Activated CD4-positive, alpha-beta T cell treated with anti-CD3 and anti-CD28 coated beads, Interleukin-2, amount 10 ng/mL, durations not matched to agents 24 days and 14 days (primary cell): ENCODE data around the gene DNASE1. TPM values are rescaled to one million over a fixed set of nuclear protein-coding genes. Genes with fewer than 3 reads are reported as not detected.
"Not testable (repeated sequence)": the region's sequence is repeated elsewhere in the genome, so short reads cannot be mapped to it uniquely, and the experiment has no call there.

ENCODE experiments used
- DNase-seq: peaks from one replicate; pipeline ENCODE4 v3.0.0; 2022
- H3K27ac Mint-ChIP-seq: one replicate; pipeline ENCODE4 v1.8.0; 2022; ENCODE audit warnings: mild to moderate bottlenecking, mixed read lengths
- H3K27me3 Mint-ChIP-seq: one replicate; pipeline ENCODE4 v1.8.0; 2022; ENCODE audit warnings: mixed read lengths
- H3K36me3 Mint-ChIP-seq: one replicate; pipeline ENCODE4 v1.8.0; 2022; ENCODE audit warnings: low read depth, mild to moderate bottlenecking, mixed read lengths
- H3K4me1 Mint-ChIP-seq: one replicate; pipeline ENCODE4 v1.8.0; 2021; ENCODE audit warnings: mixed read lengths
- H3K4me3 Mint-ChIP-seq: one replicate; pipeline ENCODE4 v1.8.0; 2022; ENCODE audit warnings: mild to moderate bottlenecking, moderate library complexity, mixed read lengths
- H3K9me3 Mint-ChIP-seq: one replicate; pipeline ENCODE4 v1.8.0; 2021; ENCODE audit warnings: mixed read lengths
- intact Hi-C: fragments of 100-400 bp; cut with micrococcal nuclease; formaldehyde crosslinking; loops from one replicate; pipeline ENCODE4 v1.15.1; 2023
- total RNA-seq: library from RNA; stranded (reverse); gene quantifications from 2 replicates; pipeline ENCODE4 v1.2.3, GENCODE V29; 2022

Gene DNASE1
- total RNA-seq, 1 donor from 2014 or later: 11.0 TPM

GRCh38 chr16:3646348-3646920 lies 8.1 kb upstream of the DNASE1 start:
- intact Hi-C loops: no loop called here
- DNase-seq: no peak
- Mint-ChIP-seq H3K4me1 (peaks cover 2% of the 10 kb centered on the region), H3K27me3 (no peaks in the 10 kb centered on the region), H3K36me3 (peaks cover 5% of the 10 kb centered on the region), H3K4me3 (no peak overlapping the region), H3K27ac (no peak overlapping the region), H3K9me3 (no peaks in the 10 kb centered on the region)

DNA sequence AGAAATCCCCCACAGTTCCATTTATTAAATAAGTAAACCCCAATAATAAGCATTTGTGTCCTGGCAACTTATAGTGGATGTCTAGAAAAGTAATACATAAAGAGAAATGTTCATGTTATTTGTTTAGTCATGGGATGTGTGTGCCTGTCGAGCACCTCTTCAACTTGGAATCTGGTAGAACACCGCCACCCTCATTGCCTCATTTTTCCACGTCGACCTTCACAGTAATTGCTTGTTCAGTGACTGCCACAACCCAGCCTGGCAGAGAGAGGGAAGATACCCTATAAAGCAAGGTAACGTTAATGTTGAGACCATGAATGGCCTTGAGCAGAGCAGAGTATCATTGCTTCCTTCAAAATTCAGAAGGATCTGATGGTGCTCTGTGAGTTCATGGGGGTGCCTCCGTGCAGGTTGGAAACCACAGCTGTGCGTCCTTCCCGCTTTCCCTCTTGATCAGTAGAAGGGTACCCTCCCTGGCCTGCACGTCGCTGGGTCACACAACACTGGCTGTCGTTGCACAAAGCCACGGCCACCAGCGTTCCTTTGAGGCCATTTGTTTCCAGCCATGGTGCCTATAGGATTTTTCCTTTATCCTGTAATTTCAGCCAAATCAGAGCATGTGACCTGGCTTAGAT lies 3.7 kb upstream of the DNASE1 start:
- H3K27me3 Mint-ChIP-seq: no peaks in the 10 kb centered on the region
- H3K27ac Mint-ChIP-seq: no peak overlapping the region
- intact Hi-C loops: no loop called here
- no peak for DNase-seq
- H3K9me3 Mint-ChIP-seq: no peaks in the 10 kb centered on the region
- peaks cover 18% of the 10 kb centered on the region for H3K36me3 Mint-ChIP-seq
- H3K4me3 Mint-ChIP-seq: no peak overlapping the region
- H3K4me1 Mint-ChIP-seq: peaks cover 2% of the 10 kb centered on the region

DNA sequence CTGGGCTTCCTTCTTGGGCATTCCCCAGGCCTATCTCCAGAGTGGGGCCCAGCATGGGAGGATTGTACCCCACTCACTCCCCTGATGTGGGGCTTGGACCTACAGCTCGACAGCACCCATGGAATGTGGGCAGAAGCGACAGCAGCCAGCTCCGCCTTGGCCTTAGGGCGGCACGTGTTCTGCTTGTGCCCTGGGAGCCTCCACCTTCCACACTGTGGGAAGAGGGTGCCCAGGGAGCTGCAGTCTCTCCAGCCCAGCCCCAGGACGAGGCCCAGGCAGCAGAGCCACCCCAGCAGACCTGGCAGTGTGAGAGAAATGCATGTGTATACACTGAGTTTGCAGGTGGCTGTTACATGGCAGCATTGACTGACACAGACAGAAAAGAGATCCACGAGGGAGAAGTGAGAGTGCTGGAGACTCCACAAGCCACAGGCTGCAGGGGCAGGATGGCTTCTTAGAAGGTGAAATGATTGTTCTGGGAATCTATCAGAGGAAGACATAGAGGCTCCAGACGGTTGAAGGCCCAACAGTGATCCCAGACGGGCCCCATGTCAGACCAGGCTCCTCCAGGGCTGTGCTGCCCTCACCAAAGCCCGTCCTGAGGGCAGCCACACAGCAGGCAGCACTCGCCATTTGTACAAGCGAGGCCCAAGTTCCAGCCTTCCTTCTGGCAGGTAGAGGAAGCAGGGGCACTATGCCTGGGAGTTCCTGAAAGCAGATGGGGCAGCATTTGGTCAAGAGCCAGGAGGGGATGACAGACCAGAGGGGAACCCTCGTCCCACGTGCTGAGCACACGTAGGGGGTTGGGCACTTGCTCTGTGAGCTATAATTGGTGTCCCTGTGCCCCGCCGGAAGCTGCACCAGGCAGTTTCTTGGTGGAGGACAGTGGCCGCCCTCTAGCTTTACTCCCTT lies 2.8 kb upstream of the DNASE1 start:
- no peak for DNase-seq
- no peaks in the 10 kb centered on the region for H3K27me3 Mint-ChIP-seq
- H3K4me1 Mint-ChIP-seq: peaks cover 2% of the 10 kb centered on the region
- no peaks in the 10 kb centered on the region for H3K9me3 Mint-ChIP-seq
- H3K4me3 Mint-ChIP-seq: no peak overlapping the region
- intact Hi-C loops: no loop called here
- H3K36me3 Mint-ChIP-seq: peaks cover 22% of the 10 kb centered on the region
- H3K27ac Mint-ChIP-seq: peak overlapping the region; percentile 15

DNA sequence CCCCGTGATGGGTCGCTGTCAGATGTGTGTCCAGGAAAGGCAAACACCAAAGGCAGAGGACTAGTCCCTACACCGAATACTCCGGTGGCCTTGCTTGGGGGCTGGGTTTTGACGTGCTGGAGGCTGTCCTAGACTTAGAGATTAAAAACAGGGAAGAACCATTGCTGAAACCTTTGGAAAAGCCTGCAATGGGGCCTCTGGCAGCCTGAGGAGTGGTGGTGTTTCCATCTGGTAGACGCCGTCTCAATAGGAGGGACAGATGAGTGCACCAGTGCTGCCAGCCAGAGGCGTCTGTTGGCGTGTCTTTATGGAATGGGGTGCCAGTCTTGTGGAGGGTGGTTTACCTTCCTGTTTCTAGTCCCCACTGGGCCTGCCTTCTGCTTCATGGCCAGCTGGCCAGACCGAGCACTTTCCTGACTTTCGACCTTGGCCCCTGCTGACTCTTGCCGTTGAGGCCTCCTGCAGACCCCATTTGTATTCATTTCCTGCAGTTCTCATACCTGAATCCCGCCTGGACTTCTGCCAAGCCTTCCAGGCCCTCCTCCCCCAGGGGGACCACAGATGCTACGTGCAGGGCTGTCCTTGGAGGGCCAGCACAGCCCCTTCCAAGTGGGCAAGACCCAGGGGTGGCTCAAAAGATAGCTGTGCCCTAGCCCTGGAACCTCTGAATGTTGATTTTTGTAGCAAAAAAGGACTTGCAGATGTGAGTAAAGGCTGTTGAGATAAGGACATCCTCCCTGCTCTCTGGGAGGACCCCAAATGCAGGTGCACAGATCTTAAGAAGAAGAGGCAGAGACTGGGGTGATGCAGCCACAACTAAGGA lies 1.9 kb upstream of the DNASE1 start:
- no peak for DNase-seq

DNA sequence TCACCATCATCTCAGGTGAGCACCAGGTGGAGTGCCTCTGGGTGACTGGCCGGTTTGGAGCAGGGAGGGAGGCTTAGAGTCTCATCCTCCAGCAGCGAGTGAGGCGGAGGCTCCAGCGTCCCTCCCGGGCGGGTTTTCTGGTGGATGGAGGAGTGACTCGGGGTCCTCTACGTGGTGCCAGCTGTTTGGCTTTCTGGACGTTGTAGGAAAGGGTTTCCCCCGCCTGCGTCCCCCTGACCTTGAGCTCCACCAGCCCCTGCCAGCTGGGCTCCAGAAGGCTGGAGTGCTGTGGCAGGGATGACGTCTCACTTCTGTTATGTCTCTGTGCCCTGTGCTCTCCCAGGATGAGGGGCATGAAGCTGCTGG lies 522 bp downstream of the DNASE1 start:
- no peak for DNase-seq
- Mint-ChIP-seq H3K4me3 (no peak overlapping the region), H3K27me3 (no peaks in the 10 kb centered on the region), H3K4me1 (peaks cover 14% of the 10 kb centered on the region), H3K36me3 (peaks cover 41% of the 10 kb centered on the region), H3K9me3 (no peaks in the 10 kb centered on the region), H3K27ac (peak overlapping the region; percentile 29)
- intact Hi-C loops: no loop called here

More for the DNA sequence above, 1.9 kb upstream of the DNASE1 start:
- H3K9me3 Mint-ChIP-seq: no peaks in the 10 kb centered on the region
- intact Hi-C loops: no loop called here
- no peak overlapping the region for H3K27ac Mint-ChIP-seq
- H3K4me1 Mint-ChIP-seq: peaks cover 5% of the 10 kb centered on the region
- H3K4me3 Mint-ChIP-seq: no peak overlapping the region
- peaks cover 30% of the 10 kb centered on the region for H3K36me3 Mint-ChIP-seq
- no peaks in the 10 kb centered on the region for H3K27me3 Mint-ChIP-seq

DNA sequence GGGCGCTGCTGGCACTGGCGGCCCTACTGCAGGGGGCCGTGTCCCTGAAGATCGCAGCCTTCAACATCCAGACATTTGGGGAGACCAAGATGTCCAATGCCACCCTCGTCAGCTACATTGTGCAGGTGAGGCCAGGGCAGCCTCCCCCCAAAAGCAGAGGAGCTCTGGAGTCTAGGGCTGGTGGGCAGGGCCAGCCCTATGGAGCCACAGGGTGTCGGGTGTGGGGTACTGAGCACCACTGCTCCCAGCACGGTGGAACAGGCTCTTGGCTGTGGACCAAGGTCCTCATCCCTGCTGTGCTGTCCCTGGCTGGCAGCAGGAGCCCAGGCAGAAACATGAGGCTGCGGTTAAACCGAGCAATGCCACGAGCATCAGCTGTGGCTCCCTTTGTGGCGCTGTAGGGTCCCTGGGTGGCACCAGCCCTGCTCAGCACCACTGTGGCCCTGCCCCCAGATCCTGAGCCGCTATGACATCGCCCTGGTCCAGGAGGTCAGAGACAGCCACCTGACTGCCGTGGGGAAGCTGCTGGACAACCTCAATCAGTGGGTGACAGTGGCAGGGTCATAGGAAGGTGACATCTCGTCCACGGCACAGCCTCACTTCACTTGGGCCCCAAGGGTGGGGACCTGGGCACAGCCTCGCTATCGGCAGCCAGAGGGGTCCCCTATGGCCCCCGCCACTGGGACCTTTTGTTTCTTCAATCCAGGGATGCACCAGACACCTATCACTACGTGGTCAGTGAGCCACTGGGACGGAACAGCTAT lies 1.1 kb downstream of the DNASE1 start:
- intact Hi-C loops: no loop called here
- Mint-ChIP-seq H3K9me3 (no peaks in the 10 kb centered on the region), H3K4me1 (peaks cover 14% of the 10 kb centered on the region), H3K4me3 (no peak overlapping the region), H3K36me3 (peaks cover 42% of the 10 kb centered on the region), H3K27me3 (no peaks in the 10 kb centered on the region), H3K27ac (peak overlapping the region; percentile 29)
- DNase-seq: no peak

DNA sequence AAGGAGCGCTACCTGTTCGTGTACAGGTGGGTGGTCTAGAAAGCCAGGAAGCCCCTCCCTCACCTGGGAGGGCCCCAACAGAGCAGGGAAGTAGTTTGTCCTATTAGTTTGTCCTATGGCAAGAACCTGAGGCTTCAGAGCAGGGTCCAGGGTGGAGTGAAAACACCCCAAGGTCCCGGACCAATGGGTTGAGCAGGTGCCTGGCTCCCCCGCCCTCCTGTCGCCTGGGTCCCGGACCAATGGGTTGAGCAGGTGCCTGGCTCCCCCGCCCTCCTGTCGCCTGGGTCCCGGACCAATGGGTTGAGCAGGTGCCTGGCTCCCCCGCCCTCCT lies 1.6 kb downstream of the DNASE1 start:
- H3K27ac Mint-ChIP-seq, intact Hi-C loops, H3K4me3 Mint-ChIP-seq, H3K9me3 Mint-ChIP-seq, DNase-seq, H3K27me3 Mint-ChIP-seq: not testable (repeated sequence)
- Mint-ChIP-seq H3K36me3 (peaks cover 46% of the 10 kb centered on the region), H3K4me1 (peaks cover 14% of the 10 kb centered on the region)

DNA sequence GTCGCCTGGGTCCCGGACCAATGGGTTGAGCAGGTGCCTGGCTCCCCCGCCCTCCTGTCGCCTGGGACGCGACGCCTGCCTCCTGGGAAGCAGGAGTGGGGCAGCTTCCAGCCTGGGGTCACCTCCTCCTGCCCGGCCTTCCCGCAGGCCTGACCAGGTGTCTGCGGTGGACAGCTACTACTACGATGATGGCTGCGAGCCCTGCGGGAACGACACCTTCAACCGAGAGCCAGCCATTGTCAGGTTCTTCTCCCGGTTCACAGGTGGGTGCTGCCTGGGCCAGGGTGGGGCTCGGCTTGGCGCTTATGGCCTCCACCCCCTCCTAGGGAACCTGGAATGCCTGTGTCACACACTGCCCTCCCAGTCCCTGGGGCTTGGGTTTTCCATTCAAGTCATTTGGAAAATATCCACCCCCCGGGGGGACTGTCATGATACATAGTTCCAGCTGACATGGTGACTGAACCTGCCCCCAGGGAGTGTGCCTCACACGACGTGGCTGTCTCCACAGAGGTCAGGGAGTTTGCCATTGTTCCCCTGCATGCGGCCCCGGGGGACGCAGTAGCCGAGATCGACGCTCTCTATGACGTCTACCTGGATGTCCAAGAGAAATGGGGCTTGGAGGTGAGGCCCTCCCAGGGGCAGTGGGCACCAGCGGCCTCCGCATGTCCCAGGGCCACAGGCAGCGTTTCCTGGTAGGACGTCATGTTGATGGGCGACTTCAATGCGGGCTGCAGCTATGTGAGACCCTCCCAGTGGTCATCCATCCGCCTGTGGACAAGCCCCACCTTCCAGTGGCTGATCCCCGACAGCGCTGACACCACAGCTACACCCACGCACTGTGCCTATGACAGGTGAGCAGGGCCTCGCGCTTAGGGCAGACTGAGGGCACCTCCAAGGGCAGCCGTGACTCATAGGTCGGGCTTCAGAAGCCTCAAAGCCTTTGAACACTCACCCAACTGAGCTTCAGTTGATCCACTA lies 2.3 kb downstream of the DNASE1 start:
- Mint-ChIP-seq H3K4me1 (peaks cover 14% of the 10 kb centered on the region), H3K27me3 (no peaks in the 10 kb centered on the region), H3K36me3 (peaks cover 48% of the 10 kb centered on the region), H3K9me3 (no peaks in the 10 kb centered on the region), H3K4me3 (no peak overlapping the region), H3K27ac (no peak overlapping the region)
- intact Hi-C loops: no loop called here
- DNase-seq: no peak

DNA sequence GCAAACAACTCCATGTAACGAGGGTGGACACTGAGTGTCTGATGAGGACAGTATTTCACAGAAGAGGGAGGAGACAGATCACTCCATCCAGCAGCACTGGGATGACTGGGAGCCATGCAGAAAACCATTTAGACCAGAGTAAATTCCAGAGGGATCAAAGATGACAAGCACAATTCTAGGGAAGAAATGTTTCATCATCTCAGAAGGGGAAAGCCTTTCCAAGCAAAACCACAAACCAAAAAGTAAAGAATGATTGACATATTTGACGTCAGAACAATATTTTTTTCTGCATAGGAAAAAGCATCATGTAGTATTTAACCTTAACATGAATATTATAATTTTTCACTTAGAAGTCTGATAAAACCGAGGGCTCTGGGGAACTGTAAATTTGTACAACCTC lies 4.8 kb downstream of the DNASE1 start:
- no peak for DNase-seq
- H3K4me1 Mint-ChIP-seq: peaks cover 11% of the 10 kb centered on the region
- peak overlapping the region; percentile 7 for H3K27ac Mint-ChIP-seq
- no peaks in the 10 kb centered on the region for H3K9me3 Mint-ChIP-seq
- intact Hi-C loops: no loop called here
- no peak overlapping the region for H3K4me3 Mint-ChIP-seq
- H3K36me3 Mint-ChIP-seq: peaks cover 58% of the 10 kb centered on the region
- H3K27me3 Mint-ChIP-seq: no peaks in the 10 kb centered on the region

GRCh38 chr16:3661311-3661710 lies 6.8 kb downstream of the DNASE1 start:
- Mint-ChIP-seq H3K27ac (no peak overlapping the region), H3K27me3 (no peaks in the 10 kb centered on the region), H3K36me3 (peaks cover 62% of the 10 kb centered on the region), H3K4me3 (no peak overlapping the region), H3K9me3 (no peaks in the 10 kb centered on the region), H3K4me1 (peaks cover 23% of the 10 kb centered on the region)
- intact Hi-C loops: no loop called here
- DNase-seq: no peak

GRCh38 chr16:3661922-3662321 lies 7.4 kb downstream of the DNASE1 start:
- DNase-seq: no peak
- Mint-ChIP-seq H3K27me3 (no peaks in the 10 kb centered on the region), H3K36me3 (peaks cover 60% of the 10 kb centered on the region), H3K27ac (no peak overlapping the region), H3K4me1 (peaks cover 26% of the 10 kb centered on the region), H3K4me3 (no peak overlapping the region), H3K9me3 (no peaks in the 10 kb centered on the region)
- intact Hi-C loops: no loop called here

- peaks cover 25% of the 10 kb centered on the region for H3K4me1 Mint-ChIP-seq
- H3K4me3 Mint-ChIP-seq: no peak overlapping the region
- no peaks in the 10 kb centered on the region for H3K27me3 Mint-ChIP-seq
- intact Hi-C loops: no loop called here
- no peak overlapping the region for H3K27ac Mint-ChIP-seq
- no peaks in the 10 kb centered on the region for H3K9me3 Mint-ChIP-seq
- DNase-seq: no peak
- H3K36me3 Mint-ChIP-seq: peaks cover 56% of the 10 kb centered on the region
Measured at GRCh38 chr16:3662601-3663000, 8.1 kb downstream of the DNASE1 start.
